ENCODE results near the gene TNK1. TPM values are rescaled to one million over a fixed set of nuclear protein-coding genes. Genes with fewer than 3 reads are reported as not detected.

Gene TNK1
- total RNA-seq, 4 donors from 2014 or later = 13.0 to 25.4 (median 19.7) TPM

- H3K4me3 ChIP-seq (ENCODE audit: low read depth, poor library complexity, severe bottlenecking) = no peak overlapping the region
- 71 to 87% methylated on average over 4 to 10 of the region's 11 CpGs for WGBS, 2 donors
Observed at GRCh38 chr17:7383371-7383741, 2.5 kb downstream of the TNK1 start.

GRCh38 chr17:7383742-7384488 lies 3.0 kb downstream of the TNK1 start:
- TF ChIP-seq POLR2A (IDR thresholded peaks at IDR 0.05) = no peak
- no peak for TF ChIP-seq CTCF (IDR thresholded peaks at IDR 0.05)
- no peak for DNase-seq (ENCODE audit: low spot score in 2 of 2)
- 45 to 50% methylated on average over 39 to 41 of the region's 65 CpGs for WGBS, 2 donors
- H3K4me3 ChIP-seq (ENCODE audit: low read depth, poor library complexity, severe bottlenecking) = no peak overlapping the region
- intact Hi-C loops (cut with DNase I; ENCODE audit: low total_unique reads) = no loop called here

More at GRCh38 chr17:7383371-7383741, 2.5 kb downstream of the TNK1 start:
- TF ChIP-seq POLR2A (IDR thresholded peaks at IDR 0.05) (no peak), CTCF (IDR thresholded peaks at IDR 0.05) (no peak)
- intact Hi-C loops (cut with DNase I; ENCODE audit: low total_unique reads) = no loop called here
- no peak for DNase-seq (ENCODE audit: low spot score in 2 of 2)

GRCh38 chr17:7384489-7385081 lies 3.7 kb downstream of the TNK1 start:
- whole genome bisulfite sequencing, 2 donors = 78 to 85% methylated on average over 13 to 23 of the region's 23 CpGs
- intact Hi-C loops (cut with DNase I; ENCODE audit: low total_unique reads) = no loop called here
- DNase-seq (ENCODE audit: low spot score in 2 of 2) = no peak
- TF ChIP-seq POLR2A (IDR thresholded peaks at IDR 0.05) (no peak), CTCF (IDR thresholded peaks at IDR 0.05) (no peak)
- no peak overlapping the region for H3K4me3 ChIP-seq (ENCODE audit: low read depth, poor library complexity, severe bottlenecking)

GRCh38 chr17:7388856-7389255 lies 8.0 kb downstream of the TNK1 start:
- intact Hi-C loops (cut with DNase I; ENCODE audit: low total_unique reads) = no loop called here
- TF ChIP-seq POLR2A (IDR thresholded peaks at IDR 0.05) (no peak), CTCF (IDR thresholded peaks at IDR 0.05) (no peak)
- WGBS, 2 donors = 91 to 93% methylated on average over 10 of the region's 10 CpGs
- no peak overlapping the region for H3K4me3 ChIP-seq (ENCODE audit: low read depth, poor library complexity, severe bottlenecking)
- no peak for DNase-seq (ENCODE audit: low spot score in 2 of 2)

GRCh38 chr17:7389924-7390910 lies 9.3 kb downstream of the TNK1 start:
- no peak for DNase-seq (ENCODE audit: low spot score in 2 of 2)
- TF ChIP-seq CTCF (IDR thresholded peaks at IDR 0.05) = no peak
- TF ChIP-seq POLR2A (IDR thresholded peaks at IDR 0.05) = no peak
- intact Hi-C loops (cut with DNase I; ENCODE audit: low total_unique reads) = no loop called here
- 82 to 91% methylated on average over 19 of the region's 19 CpGs for WGBS, 2 donors
- H3K4me3 ChIP-seq (ENCODE audit: low read depth, poor library complexity, severe bottlenecking) = no peak overlapping the region
